IMR-90 (cell line): ENCODE data around the gene ADGRD1. TPM values are rescaled to one million over a fixed set of nuclear protein-coding genes. Genes with fewer than 3 reads are reported as not detected.

Experiments
- ATAC-seq: fragments of 200-7000 bp; cut with Tn5 transposase; 2 replicates; pipeline ENCODE4 v1.9.1; 2020; ENCODE audit warnings: low read depth, mild to moderate bottlenecking, moderate library complexity
- BruUV-seq: library from RNA; stranded (reverse); fragments of 400-500 nt; replicated peaks from 2 replicates; lab custom pipeline; 2021; lab: Mats Ljungman, UMichigan
- CTCF ChIA-PET: fragments of 300-600 bp; formaldehyde crosslinking; extraction: SDS; loops from one replicate; lab custom pipeline; 2021; ENCODE audit warnings: antibody characterized with exemption; lab: Yijun Ruan, JAX
- POLR2A ChIA-PET: fragments of 300-600 bp; sonication (Branson Sonifier 250); formaldehyde crosslinking; loops from one replicate; lab custom pipeline; 2022; ENCODE audit warnings: antibody characterized with exemption; ENCODE audit not compliant: unreplicated experiment; lab: Charles Lee
- DNase-seq: peaks from one replicate; pipeline ENCODE4 v3.0.0; 2013
- H2AFZ ChIP-seq: replicated peaks from 2 replicates; pipeline ENCODE3; 2013; ENCODE audit warnings: low read length, mild to moderate bottlenecking; ENCODE audit not compliant: poor library complexity
- H2AK5ac ChIP-seq: 2 replicates; pipeline ENCODE4 v1.6.1; 2013; ENCODE audit warnings: low read depth, low read length, inconsistent platforms
- H2AK9ac ChIP-seq: replicated peaks from 2 replicates; pipeline ENCODE3; 2013; ENCODE audit warnings: mild to moderate bottlenecking, low read depth, low read length, moderate library complexity; ENCODE audit not compliant: poor library complexity
- H2BK120ac ChIP-seq: 2 replicates; pipeline ENCODE4 v1.6.1; 2013; ENCODE audit warnings: low read depth, low read length, inconsistent platforms
- H2BK15ac ChIP-seq: 3 replicates; pipeline ENCODE4 v1.6.1; 2013; ENCODE audit warnings: low read depth, low read length, inconsistent platforms
- H2BK20ac ChIP-seq: 2 replicates; pipeline ENCODE4 v1.6.1; 2013; ENCODE audit warnings: low read depth, mild to moderate bottlenecking, inconsistent platforms, low read length, moderate library complexity
- H2BK5ac ChIP-seq: 2 replicates; pipeline ENCODE4 v1.6.1; 2013; ENCODE audit warnings: mild to moderate bottlenecking, low read depth, low read length, inconsistent platforms; ENCODE audit not compliant: poor library complexity, severe bottlenecking
- H3K14ac ChIP-seq: replicated peaks from 2 replicates; pipeline ENCODE4 v1.6.1; 2013; ENCODE audit warnings: low read depth, low read length, inconsistent platforms
- H3K18ac ChIP-seq: 2 replicates; pipeline ENCODE4 v1.6.1; 2013; ENCODE audit warnings: low read depth, low read length, control low read depth
- H3K23ac ChIP-seq: 2 replicates; pipeline ENCODE4 v1.6.1; 2013; ENCODE audit warnings: low read depth, low read length, inconsistent platforms
- H3K27ac ChIP-seq: 2 replicates; pipeline ENCODE4 v1.5.1; 2013; ENCODE audit warnings: mild to moderate bottlenecking, control low read depth, low read length; ENCODE audit not compliant: insufficient read depth
- H3K27me3 ChIP-seq: 2 replicates; pipeline ENCODE4 v1.6.1; 2013; ENCODE audit warnings: low read length; ENCODE audit not compliant: control insufficient read depth, insufficient read depth
- H3K36me3 ChIP-seq: 2 replicates; pipeline ENCODE4 v1.6.1; 2013; ENCODE audit warnings: low read length, mixed read lengths; ENCODE audit not compliant: control insufficient read depth, insufficient read depth
- H3K4ac ChIP-seq: 2 replicates; pipeline ENCODE4 v1.6.1; 2013; ENCODE audit warnings: low read depth, low read length, inconsistent platforms
- H3K4me1 ChIP-seq: 2 replicates; pipeline ENCODE4 v1.6.1; 2013; ENCODE audit warnings: low read length, mixed read lengths; ENCODE audit not compliant: control insufficient read depth, insufficient read depth
- H3K4me2 ChIP-seq: 2 replicates; pipeline ENCODE4 v1.6.1; 2013; ENCODE audit warnings: low read depth, mild to moderate bottlenecking, control low read depth, low read length, moderate library complexity
- H3K4me3 ChIP-seq: 2 replicates; pipeline ENCODE4 v1.5.1; 2013; ENCODE audit warnings: low read depth, mild to moderate bottlenecking, control low read depth, low read length, moderate library complexity; ENCODE audit not compliant: insufficient read depth
- H3K56ac ChIP-seq: 2 replicates; pipeline ENCODE4 v1.6.1; 2013; ENCODE audit warnings: low read length, inconsistent platforms; ENCODE audit not compliant: insufficient read depth; ENCODE audit errors: extremely low read depth
- H3K79me1 ChIP-seq, 2 experiments: 2 replicates each; pipeline ENCODE4 v1.6.1; 2013; ENCODE audit warnings: low read length in 2 of 2, inconsistent platforms in 1 of 2, low read depth in 1 of 2
- H3K9ac ChIP-seq: 2 replicates; pipeline ENCODE4 v1.6.1; 2013; ENCODE audit warnings: low read depth, low read length, control low read depth
- H3K9me1 ChIP-seq: 2 replicates; pipeline ENCODE4 v1.6.1; 2013; ENCODE audit warnings: low read length, inconsistent platforms; ENCODE audit not compliant: insufficient read depth
- H3K9me3 ChIP-seq: 2 replicates; pipeline ENCODE4 v1.6.1; 2013; ENCODE audit warnings: low read length; ENCODE audit not compliant: control insufficient read depth, insufficient read depth
- H4K20me1 ChIP-seq: 2 replicates; pipeline ENCODE4 v1.6.1; 2013; ENCODE audit warnings: low read length, inconsistent platforms; ENCODE audit not compliant: insufficient read depth
- H4K5ac ChIP-seq: 2 replicates; pipeline ENCODE4 v1.6.1; 2013; ENCODE audit warnings: mild to moderate bottlenecking, low read depth, low read length, control low read depth
- H4K8ac ChIP-seq, 2 experiments: 2 replicates each; pipeline ENCODE4 v1.6.1; 2013; ENCODE audit warnings: low read depth in 2 of 2, low read length in 2 of 2, control low read depth in 1 of 2, inconsistent platforms in 1 of 2
- H4K91ac ChIP-seq: 2 replicates; pipeline ENCODE4 v1.6.1; 2013; ENCODE audit warnings: low read depth, low read length, inconsistent platforms; ENCODE audit not compliant: insufficient read depth
- BHLHE40 ChIP-seq: fragments of 150-350 bp; IDR thresholded peaks from 2 replicates; pipeline ENCODE4 v1.6.1; 2016; ENCODE audit warnings: mild to moderate bottlenecking, low read depth, low read length
- CEBPB ChIP-seq: IDR thresholded peaks from 2 replicates; pipeline ENCODE4 v1.6.1; 2012; ENCODE audit warnings: low read depth, low read length, improper control_type of control experiment
- CHD1 ChIP-seq: IDR thresholded peaks from 2 replicates; pipeline ENCODE4 v1.6.1; 2012; ENCODE audit warnings: low read depth, low read length, improper control_type of control experiment
- FOS ChIP-seq: fragments of 150-350 bp; IDR thresholded peaks from 2 replicates; pipeline ENCODE4 v1.6.1; 2016; ENCODE audit warnings: low read depth, low read length
- MAFK ChIP-seq: IDR thresholded peaks from 2 replicates; pipeline ENCODE4 v1.6.1; 2012; ENCODE audit warnings: low read depth, low read length, improper control_type of control experiment
- MAZ ChIP-seq: IDR thresholded peaks from 2 replicates; pipeline ENCODE4 v1.6.1; 2012; ENCODE audit warnings: low read depth, mild to moderate bottlenecking, low read length, improper control_type of control experiment, moderate library complexity, borderline replicate concordance
- MXI1 ChIP-seq: IDR thresholded peaks from 2 replicates; pipeline ENCODE4 v1.6.1; 2012; ENCODE audit warnings: low read depth, mild to moderate bottlenecking, low read length, moderate library complexity, borderline replicate concordance
- NFE2L2 ChIP-seq: fragments of 150-350 bp; IDR thresholded peaks from 2 replicates; pipeline ENCODE4 v1.6.1; 2016; ENCODE audit warnings: low read depth, mild to moderate bottlenecking, low read length
- RAD21 ChIP-seq: IDR thresholded peaks from 2 replicates; pipeline ENCODE4 v1.6.1; 2012; ENCODE audit warnings: low read length, improper control_type of control experiment
- RCOR1 ChIP-seq: IDR thresholded peaks from 2 replicates; pipeline ENCODE4 v1.6.1; 2012; ENCODE audit warnings: mild to moderate bottlenecking, low read length, improper control_type of control experiment; ENCODE audit not compliant: insufficient replicate concordance
- SMC3 ChIP-seq: fragments of 150-350 bp; IDR thresholded peaks from 2 replicates; pipeline ENCODE4 v1.6.1; 2016; ENCODE audit warnings: low read depth, mild to moderate bottlenecking, antibody characterized with exemption, low read length, moderate library complexity
- USF2 ChIP-seq: fragments of 150-350 bp; IDR thresholded peaks from 2 replicates; pipeline ENCODE4 v1.6.1; 2017; ENCODE audit warnings: mild to moderate bottlenecking, antibody characterized with exemption, low read length, low read depth
- WGBS, 2 experiments: methylation state at CpG; one replicate each; pipeline versions ENCODE4 v1.1.5 to v1.1.7; 2013; ENCODE audit warnings: missing lambda C conversion rate in 2 of 2; ENCODE audit not compliant: insufficient read length in 1 of 2; ENCODE audit errors: extremely low coverage in 2 of 2; 5-methylcytosine and 5-hydroxymethylcytosine counted together
- dilution Hi-C: fragments of 300-500 bp; cut with HindIII; formaldehyde crosslinking; loops from one replicate; pipeline ENCODE4 v1.14.3; 2018; ENCODE audit warnings: low sequenced_read_pairs; ENCODE audit not compliant: unreplicated experiment
- in situ Hi-C: fragments of 300-500 bp; cut with MboI; formaldehyde crosslinking; loops from 3 replicates; pipeline ENCODE4 v1.14.3; 2019; ENCODE audit warnings: low sequenced_read_pairs, inconsistent platforms, mixed read lengths
- intact Hi-C: fragments of 100-400 bp; cut with micrococcal nuclease; formaldehyde crosslinking; loops from 2 replicates; pipeline ENCODE4 v1.10.0; 2022
- polyA plus RNA-seq, 3 experiments: library from polyadenylated mRNA; depleted of rRNA; stranded (reverse); fragments of >200 nt; gene quantifications; 2 replicates each; pipeline ENCODE4 v1.2.3, GENCODE V29; 2012; ENCODE audit warnings: low replicate concordance in 1 of 3
- total RNA-seq: library from RNA; depleted of rRNA; stranded (reverse); fragments of >200 nt; gene quantifications from 2 replicates; pipeline ENCODE4 v1.2.3, GENCODE V29; 2012

Gene ADGRD1
- total and polyA plus RNA-seq, 2 of the 4 experiments (the other 2 are of a cell fraction), result not detected

GRCh38 chr12:131020326-131021153 lies 66.8 kb downstream of the ADGRD1 start (continued):
- no peak for TF ChIP-seq USF2

- Histone ChIP-seq H3K36me3 (no peaks in the 10 kb centered on the region), H2BK20ac (no peak overlapping the region), H2AFZ (no peak overlapping the region), H4K91ac (no peak overlapping the region), H4K20me1 (no peaks in the 10 kb centered on the region), H3K4me1 (no peaks in the 10 kb centered on the region), H2AK5ac (no peak overlapping the region), H3K9me3 (peaks cover 52% of the 10 kb centered on the region), H3K14ac (no peak overlapping the region), H3K79me1 (no peaks in the 10 kb centered on the region), H2BK120ac (no peak overlapping the region), H3K18ac (no peak overlapping the region), H3K23ac (no peak overlapping the region), H3K9ac (no peak overlapping the region), H3K4ac (no peak overlapping the region), H3K4me3 (no peak overlapping the region), H4K8ac (no peak overlapping the region), H2BK5ac (no peak overlapping the region), H2BK15ac (no peak overlapping the region), H3K4me2 (no peak overlapping the region), H3K27ac (no peak overlapping the region), H3K56ac (no peak overlapping the region), H3K27me3 (no peaks in the 10 kb centered on the region), H3K9me1 (no peaks in the 10 kb centered on the region), H4K5ac (no peak overlapping the region), H2AK9ac (no peak overlapping the region)
- ChIA-PET CTCF (no interaction called here), POLR2A (no interaction called here)
- no TSS peak for BruUV-seq
- no peak for TF ChIP-seq MAFK
- TF ChIP-seq FOS, result no peak
- TF ChIP-seq CHD1, result no peak
- TF ChIP-seq CEBPB, result no peak
- no peak for TF ChIP-seq NFE2L2
- TF ChIP-seq USF2, result no peak
- TF ChIP-seq RCOR1, result no peak
- no peak for TF ChIP-seq BHLHE40
- no peak for TF ChIP-seq SMC3
- no peak for TF ChIP-seq RAD21
- no peak for TF ChIP-seq MXI1
- TF ChIP-seq MAZ, result no peak
- dilution Hi-C loops (no loop called here), intact Hi-C loops (no loop called here), in situ Hi-C loops (no loop called here)
- WGBS, 2 experiments, result 75% methylated on average over 11 of the region's 20 CpGs; no CpG with 5 or more reads in 1 of the 2 experiments
- ATAC-seq (no peak), DNase-seq (no peak)
Measured at GRCh38 chr12:131021154-131021541, 67.4 kb downstream of the ADGRD1 start.
